Mesodermal cell (in vitro differentiated cells): ENCODE data around the gene NCLN.
"Not testable (repeated sequence)": the region's sequence is repeated elsewhere in the genome, so short reads cannot be mapped to it uniquely, and the experiment has no call there.

Source experiments
- H3K27ac ChIP-seq: 2 replicates; pipeline ENCODE4 v1.7.0; 2013; ENCODE audit warnings: mild to moderate bottlenecking, low read depth, low read length, moderate library complexity; ENCODE audit not compliant: severe bottlenecking
- H3K36me3 ChIP-seq: 2 replicates; pipeline ENCODE4 v1.7.1; 2013; ENCODE audit warnings: mild to moderate bottlenecking, low read length, moderate library complexity; ENCODE audit not compliant: control insufficient read depth, insufficient read depth
- H3K4me1 ChIP-seq: one replicate; pipeline ENCODE4 v1.7.1; 2013; ENCODE audit warnings: mild to moderate bottlenecking, low read length; ENCODE audit not compliant: insufficient read depth, control insufficient read depth, poor library complexity, severe bottlenecking
- H3K4me3 ChIP-seq: 2 replicates; pipeline ENCODE4 v1.7.0; 2013; ENCODE audit warnings: low read length, control low read depth, mild to moderate bottlenecking; ENCODE audit not compliant: insufficient read depth, poor library complexity, severe bottlenecking; ENCODE audit errors: extremely low read depth
- H3K9me3 ChIP-seq: 2 replicates; pipeline ENCODE4 v1.7.1; 2013; ENCODE audit warnings: mild to moderate bottlenecking, low read length, moderate library complexity; ENCODE audit not compliant: control insufficient read depth
- WGBS, 2 experiments: methylation state at CpG; one replicate each; pipeline ENCODE4 v1.1.5; 2013; ENCODE audit warnings: missing lambda C conversion rate in 2 of 2; ENCODE audit not compliant: insufficient coverage in 2 of 2; 5-methylcytosine and 5-hydroxymethylcytosine counted together

The NCLN gene

DNA sequence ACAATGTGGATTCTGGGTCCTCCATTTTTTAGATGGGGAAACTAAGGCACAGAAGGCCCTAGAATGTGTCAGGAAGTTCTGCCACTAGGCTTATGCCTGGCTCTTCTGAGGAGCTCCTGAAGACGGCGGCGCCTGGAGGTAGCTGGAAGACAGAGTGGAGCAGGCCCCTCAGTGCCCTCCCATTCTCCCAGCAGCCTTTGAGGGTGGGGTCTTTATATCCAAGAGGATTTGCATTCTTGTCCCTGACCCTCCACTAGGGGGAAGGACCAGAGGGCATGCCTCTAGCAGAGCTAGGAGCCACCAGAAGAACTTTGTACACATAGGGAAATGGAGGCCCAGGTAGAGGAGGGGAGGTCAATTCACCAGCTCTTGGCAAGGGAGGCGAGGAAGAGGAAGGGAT is 48.1 kb downstream of the NCLN start:
- no peaks in the 10 kb centered on the region for H3K36me3 ChIP-seq
- H3K27ac ChIP-seq, result no peak overlapping the region
- H3K9me3 ChIP-seq, result no peaks in the 10 kb centered on the region
- no peaks in the 10 kb centered on the region for H3K4me1 ChIP-seq
- 39% methylated on average over 3 of the region's 4 CpGs; no CpG with 5 or more reads in 1 of the 2 experiments for WGBS, 2 experiments
- no peak overlapping the region for H3K4me3 ChIP-seq

GRCh38 chr19:3234800-3235199 is 49.1 kb downstream of the NCLN start:
- no peaks in the 10 kb centered on the region for H3K4me1 ChIP-seq
- no peaks in the 10 kb centered on the region for H3K9me3 ChIP-seq
- 55 to 59% methylated on average over 9 of the region's 9 CpGs for WGBS, 2 experiments
- H3K36me3 ChIP-seq, result no peaks in the 10 kb centered on the region
- no peak overlapping the region for H3K27ac ChIP-seq
- H3K4me3 ChIP-seq, result no peak overlapping the region

- H3K9me3 ChIP-seq, H3K27ac ChIP-seq, H3K4me1 ChIP-seq, H3K36me3 ChIP-seq, H3K4me3 ChIP-seq: not testable (repeated sequence)
- 83 to 89% methylated on average over 1 to 2 of the region's 2 CpGs for WGBS, 2 experiments
Observed at GRCh38 chr19:3235604-3236003, 49.9 kb downstream of the NCLN start.

GRCh38 chr19:3236272-3236671 is 50.5 kb downstream of the NCLN start:
- Histone ChIP-seq H3K4me1 (no peaks in the 10 kb centered on the region), H3K36me3 (no peaks in the 10 kb centered on the region), H3K27ac (no peak overlapping the region), H3K9me3 (no peaks in the 10 kb centered on the region), H3K4me3 (no peak overlapping the region)
- 67 to 80% methylated on average over 2 to 3 of the region's 4 CpGs for WGBS, 2 experiments

DNA sequence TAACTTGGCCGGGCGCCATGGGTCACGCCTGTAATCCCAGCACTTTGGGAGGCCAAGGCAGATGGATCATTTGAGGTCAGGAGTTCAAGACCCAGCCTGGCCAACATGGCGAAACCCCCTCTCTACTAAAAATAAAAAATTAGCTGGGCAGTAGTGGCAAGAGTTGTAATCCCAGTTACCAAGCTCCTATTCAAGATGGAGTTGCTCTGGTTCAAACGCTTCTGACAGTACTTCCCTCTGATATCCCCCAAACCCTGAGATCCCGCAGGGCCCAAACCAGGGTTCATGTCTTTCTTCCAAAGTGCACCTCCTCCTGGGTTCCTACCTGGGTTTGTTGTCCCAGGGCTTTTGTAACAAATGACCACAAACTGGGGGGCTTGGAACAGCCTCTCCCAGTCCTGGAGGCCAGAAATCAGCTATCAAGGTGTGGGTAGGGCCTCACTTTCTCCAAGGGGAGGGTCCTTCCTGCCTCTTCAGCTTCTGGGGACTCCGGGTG is 52.4 kb downstream of the NCLN start:
- WGBS, 2 experiments, result 88 to 90% methylated on average over 4 to 6 of the region's 7 CpGs
- no peak overlapping the region for H3K4me3 ChIP-seq
- H3K9me3 ChIP-seq, result no peaks in the 10 kb centered on the region
- H3K4me1 ChIP-seq, result no peaks in the 10 kb centered on the region
- H3K36me3 ChIP-seq, result no peaks in the 10 kb centered on the region
- no peak overlapping the region for H3K27ac ChIP-seq

GRCh38 chr19:3239367-3239766 is 53.6 kb downstream of the NCLN start:
- H3K4me1 ChIP-seq, result no peaks in the 10 kb centered on the region
- H3K36me3 ChIP-seq, result no peaks in the 10 kb centered on the region
- WGBS, 2 experiments, result 71 to 78% methylated on average over 3 to 5 of the region's 5 CpGs
- H3K27ac ChIP-seq, result no peak overlapping the region
- H3K9me3 ChIP-seq, result no peaks in the 10 kb centered on the region
- H3K4me3 ChIP-seq, result no peak overlapping the region

DNA sequence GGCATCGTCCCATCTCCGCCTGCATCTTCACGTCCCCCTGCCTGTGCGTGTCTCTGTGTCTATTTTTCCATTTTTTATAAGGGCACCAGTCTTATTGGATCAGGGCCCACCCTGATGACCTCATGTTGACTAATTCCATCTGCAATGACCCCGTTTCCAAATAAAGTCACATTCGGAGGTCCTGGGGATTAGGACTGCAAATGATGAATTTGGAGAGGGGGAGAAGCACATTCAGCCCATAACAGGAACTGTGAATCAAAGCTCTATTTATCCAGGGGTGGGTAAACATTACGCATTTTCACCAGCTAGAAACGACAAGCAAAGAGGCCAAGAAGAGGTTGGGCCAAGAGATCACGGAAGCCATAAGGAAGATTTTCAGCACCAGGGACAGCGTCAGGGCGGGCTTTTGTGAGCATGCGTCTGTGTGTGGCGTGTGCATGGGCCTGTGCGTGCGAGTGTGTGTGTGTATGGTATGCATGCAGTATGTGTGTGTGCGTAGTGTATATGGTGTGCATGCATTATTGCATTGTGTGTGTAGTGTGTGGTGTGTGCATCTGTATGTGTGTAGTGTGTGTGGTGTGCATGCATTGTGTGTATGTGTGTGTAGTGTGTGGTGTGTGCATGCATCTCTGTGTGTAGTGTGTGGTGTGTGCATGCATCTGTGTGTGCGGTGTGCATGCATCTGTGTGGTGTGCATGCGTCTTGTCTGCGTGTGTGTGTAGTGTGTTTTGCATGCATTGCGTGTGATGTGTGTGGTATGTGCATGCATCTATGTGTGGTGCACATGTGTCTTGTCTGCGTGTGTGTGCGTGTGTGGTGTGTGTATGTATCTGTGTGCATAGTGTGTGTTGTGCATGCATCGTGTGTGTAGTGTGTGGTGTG is 58.3 kb downstream of the NCLN start:
- H3K4me3 ChIP-seq, result no peak overlapping the region
- no peak overlapping the region for H3K27ac ChIP-seq
- H3K36me3 ChIP-seq, result no peaks in the 10 kb centered on the region
- H3K9me3 ChIP-seq, result no peaks in the 10 kb centered on the region
- 50 to 58% methylated on average over 21 to 23 of the region's 23 CpGs for WGBS, 2 experiments
- H3K4me1 ChIP-seq, result no peaks in the 10 kb centered on the region

DNA sequence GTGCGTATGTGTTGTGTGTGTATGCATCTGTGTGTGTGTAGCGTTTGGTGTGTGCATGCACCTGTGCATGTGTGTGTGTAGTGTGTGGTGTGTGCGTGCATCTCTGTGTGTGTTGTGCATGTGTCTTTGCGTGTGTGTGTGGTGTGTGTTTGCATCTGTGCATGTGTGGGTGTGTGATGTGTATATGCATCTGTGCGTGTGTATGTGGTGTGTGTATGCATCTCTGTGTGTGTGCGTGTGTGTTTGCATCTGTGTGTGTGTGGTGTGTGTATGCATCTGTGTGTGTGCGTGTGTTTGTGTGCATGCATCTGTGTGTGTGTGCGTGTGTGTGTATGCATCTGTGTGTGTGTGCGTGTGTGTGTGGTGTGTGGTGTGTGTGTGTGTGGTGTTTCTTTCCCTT is 59.3 kb downstream of the NCLN start:
- Histone ChIP-seq H3K4me3 (no peak overlapping the region), H3K36me3 (no peaks in the 10 kb centered on the region), H3K27ac (no peak overlapping the region), H3K9me3 (no peaks in the 10 kb centered on the region), H3K4me1 (no peaks in the 10 kb centered on the region)
- WGBS, 2 experiments, result 86% methylated on average over 7 of the region's 9 CpGs; no CpG with 5 or more reads in 1 of the 2 experiments

GRCh38 chr19:3248728-3249326 is 63.1 kb downstream of the NCLN start:
- Histone ChIP-seq H3K4me1 (no peaks in the 10 kb centered on the region), H3K27ac (no peak overlapping the region), H3K9me3 (no peaks in the 10 kb centered on the region), H3K36me3 (no peaks in the 10 kb centered on the region), H3K4me3 (no peak overlapping the region)
- 48 to 59% methylated on average over 10 to 11 of the region's 14 CpGs for whole genome bisulfite sequencing, 2 experiments

GRCh38 chr19:3249408-3249807 is 63.7 kb downstream of the NCLN start:
- H3K27ac ChIP-seq, result no peak overlapping the region
- 64 to 79% methylated on average over 4 to 8 of the region's 10 CpGs for WGBS, 2 experiments
- no peak overlapping the region for H3K4me3 ChIP-seq
- no peaks in the 10 kb centered on the region for H3K36me3 ChIP-seq
- H3K9me3 ChIP-seq, result no peaks in the 10 kb centered on the region
- H3K4me1 ChIP-seq, result no peaks in the 10 kb centered on the region

DNA sequence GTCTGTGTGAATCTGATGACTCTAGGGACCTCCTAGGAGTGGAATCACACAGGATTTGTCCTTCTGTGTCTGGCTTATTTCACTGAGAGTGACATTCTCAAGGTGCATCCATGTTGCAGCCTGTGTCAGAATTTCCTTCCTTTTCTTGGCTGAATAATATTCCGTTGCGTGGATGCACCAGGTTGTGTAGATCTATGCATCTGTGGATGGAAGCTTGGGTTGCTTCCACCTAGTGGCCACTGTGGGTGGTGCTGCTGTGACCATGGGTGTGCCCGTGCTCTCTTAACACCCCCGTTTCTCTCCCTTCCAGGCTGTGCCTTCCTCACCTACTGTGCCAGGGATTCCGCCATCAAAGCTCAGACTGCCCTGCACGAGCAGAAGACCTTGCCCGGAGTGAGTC is 64.9 kb downstream of the NCLN start:
- Histone ChIP-seq H3K27ac (no peak overlapping the region), H3K9me3 (no peaks in the 10 kb centered on the region), H3K36me3 (no peaks in the 10 kb centered on the region), H3K4me3 (no peak overlapping the region), H3K4me1 (no peaks in the 10 kb centered on the region)
- WGBS, 2 experiments, result 62 to 77% methylated on average over 3 to 5 of the region's 7 CpGs
